MV-4-11 (cell line): ENCODE measurements around the gene RSBN1L.
"Not testable (repeated sequence)": the region's sequence is repeated elsewhere in the genome, so short reads cannot be mapped to it uniquely, and the experiment has no call there.

Experiments used
- DNase-seq: peaks from one replicate; lab custom pipeline; 2025; lab: John Stamatoyannopoulos, UW

The RSBN1L gene

GRCh38 chr7:77696057-77696642 is at the start of gene RSBN1L:
Gene RSBN1L, plus strand, starts transcription at chr7:77696459. Its CDS starts 11 bp downstream, at chr7:77696470.
- peak; percentile 97 for DNase-seq

GRCh38 chr7:77648742-77649338 is 47.4 kb upstream of the RSBN1L start:
- DNase-seq = no peak

DNA sequence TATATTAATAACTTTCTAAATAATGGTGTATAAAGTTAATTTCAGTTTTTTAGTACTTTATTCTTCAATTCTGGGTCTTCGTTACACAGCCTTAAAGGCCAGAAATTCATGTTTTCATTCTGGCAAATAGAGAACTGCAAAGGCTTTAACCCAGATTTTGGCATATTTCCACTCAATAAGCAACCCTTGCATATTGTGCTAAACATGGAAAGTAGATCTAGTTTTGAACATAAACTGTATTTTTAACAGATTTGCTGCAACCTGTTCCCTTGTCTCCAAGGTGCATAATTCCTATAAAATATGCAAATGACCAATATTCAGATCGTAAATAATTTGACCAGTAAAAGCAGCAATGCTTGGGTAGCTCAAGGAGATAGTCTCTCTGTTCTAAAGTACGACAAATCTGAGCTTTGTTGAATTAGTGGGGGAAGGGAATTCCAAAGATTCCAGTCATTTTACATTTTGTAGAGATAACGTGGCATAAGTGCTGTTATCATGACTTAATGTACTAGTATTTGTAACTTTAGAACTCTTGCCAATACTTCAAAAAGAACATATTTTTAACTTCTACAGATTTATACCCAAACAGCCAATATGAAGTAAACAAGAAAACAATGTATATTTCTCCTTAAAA is 46.4 kb upstream of the RSBN1L start:
- no peak for DNase-seq

DNA sequence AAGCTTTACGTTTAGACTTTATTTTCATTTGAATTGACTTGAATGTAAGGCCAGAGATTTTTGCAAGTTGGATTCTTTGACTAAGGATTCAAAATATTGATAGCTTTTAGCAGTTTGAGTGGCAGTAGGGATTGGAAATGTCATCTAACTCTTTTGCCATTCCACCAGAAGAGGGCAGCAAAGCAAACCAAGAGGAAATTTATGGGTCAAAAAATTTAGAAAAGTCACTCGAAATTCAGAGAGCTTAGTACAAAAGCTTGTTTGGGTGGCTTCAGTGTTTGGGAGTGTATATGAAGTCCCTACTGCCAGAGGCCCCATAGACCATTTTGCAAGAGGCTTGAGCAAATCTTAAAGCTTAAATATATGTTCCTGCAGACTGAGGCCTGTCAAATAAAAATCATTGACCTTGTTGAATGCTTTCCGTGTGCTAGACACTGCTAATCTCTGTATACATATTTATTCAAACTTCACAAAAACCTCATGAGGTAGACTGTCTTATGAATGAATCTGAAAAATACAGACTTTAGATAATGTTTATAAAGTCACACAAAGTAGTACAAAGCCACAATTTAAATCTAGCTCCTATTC is 44.6 kb upstream of the RSBN1L start:
- DNase-seq = peak; percentile 38

DNA sequence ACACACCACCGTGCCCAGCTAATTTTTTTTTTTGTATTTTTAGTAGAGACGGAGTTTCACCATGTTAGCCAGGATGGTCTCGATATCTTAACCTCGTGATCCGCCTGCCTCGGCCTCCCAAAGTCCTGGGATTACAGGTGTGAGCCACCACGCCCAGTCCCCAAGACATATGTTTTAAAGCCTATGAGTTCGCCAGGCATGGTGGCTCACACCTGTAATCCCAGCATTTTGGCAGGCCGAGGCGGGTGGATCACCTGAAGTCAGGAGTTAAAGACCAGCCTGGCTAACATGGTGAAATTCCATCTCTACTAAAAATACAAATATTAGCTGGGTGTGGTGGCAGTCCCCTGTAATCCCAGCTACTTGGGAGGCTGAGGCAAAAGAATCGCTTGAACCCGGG is 43.4 kb upstream of the RSBN1L start:
- not testable (repeated sequence) for DNase-seq

DNA sequence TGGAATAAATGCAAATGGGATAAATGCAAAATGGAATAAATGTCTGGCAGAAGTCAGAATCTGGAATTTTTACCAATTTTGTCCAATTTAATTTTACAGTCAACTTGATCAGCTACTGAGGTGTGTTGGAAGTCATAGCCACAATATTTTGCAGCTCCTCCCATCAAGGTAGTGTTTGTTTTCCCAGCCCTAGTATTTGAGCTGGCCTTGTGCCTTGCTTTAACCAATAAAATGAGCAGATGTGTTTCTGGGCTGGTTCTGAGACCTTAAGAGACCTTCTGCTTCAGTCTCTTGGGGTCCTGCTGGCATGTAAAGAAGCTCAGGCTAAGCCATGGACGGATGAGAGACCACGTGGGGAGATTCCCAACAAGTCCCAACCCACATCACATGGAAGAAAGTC is 42.7 kb upstream of the RSBN1L start:
- no peak for DNase-seq

DNA sequence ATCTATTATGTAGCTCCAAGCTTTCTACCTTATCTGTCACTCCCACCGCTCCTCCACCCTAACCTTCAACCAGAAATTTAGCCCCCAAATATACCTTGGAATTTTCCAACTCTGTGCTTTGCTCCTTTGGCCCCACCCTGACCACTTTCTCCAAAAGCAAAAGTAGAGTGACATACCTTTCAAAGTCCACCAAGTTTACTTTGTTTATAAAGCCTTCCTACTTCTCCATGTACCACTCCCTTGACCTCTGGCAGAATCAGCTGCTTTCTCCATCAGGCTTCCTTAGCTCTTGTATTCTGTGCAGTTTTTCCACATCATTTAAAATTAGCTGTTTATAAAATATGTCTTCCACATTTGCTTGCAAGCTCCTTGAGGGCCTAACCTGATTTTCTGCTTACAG is 40.9 kb upstream of the RSBN1L start:
- no peak for DNase-seq

- DNase-seq = no peak
These were observed 40.3 kb upstream of the RSBN1L start for GRCh38 chr7:77655836-77656455.

DNA sequence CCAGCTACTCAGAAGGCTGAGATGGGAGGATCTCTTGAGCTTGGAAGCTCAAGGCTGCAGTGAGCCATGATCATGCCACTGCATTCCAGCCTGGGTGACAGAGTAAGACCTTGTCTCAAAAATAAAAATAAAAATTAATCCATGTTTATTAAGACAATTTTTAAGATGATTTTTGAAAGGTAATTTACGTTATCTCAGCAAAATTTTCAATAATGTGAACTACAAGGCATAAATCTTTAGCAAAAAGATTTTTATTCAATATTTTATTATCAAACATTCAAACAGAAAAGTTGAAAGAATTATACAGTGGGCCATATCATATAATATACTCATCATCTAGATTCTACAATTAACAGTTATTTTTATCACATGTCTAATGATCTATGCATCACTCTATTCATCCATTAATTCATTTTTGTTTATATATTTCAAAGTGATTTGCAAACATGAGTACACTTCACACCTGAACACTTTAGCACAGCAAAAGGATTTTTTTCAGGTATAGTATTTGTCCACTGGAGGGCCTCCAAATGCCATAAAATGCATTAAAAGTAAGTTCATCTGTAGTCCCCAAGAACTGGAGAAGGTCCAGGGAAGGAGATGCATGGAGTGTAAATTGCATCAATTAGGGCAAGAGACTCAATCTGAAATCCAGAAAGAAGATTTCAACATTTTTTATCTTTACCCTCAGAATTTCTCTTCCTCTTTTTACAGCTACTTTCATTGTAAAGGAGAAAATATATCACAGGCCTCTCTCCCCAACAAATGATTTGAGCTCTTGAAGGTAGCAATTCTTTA is 38.6 kb upstream of the RSBN1L start:
- DNase-seq = peak; percentile 93

DNA sequence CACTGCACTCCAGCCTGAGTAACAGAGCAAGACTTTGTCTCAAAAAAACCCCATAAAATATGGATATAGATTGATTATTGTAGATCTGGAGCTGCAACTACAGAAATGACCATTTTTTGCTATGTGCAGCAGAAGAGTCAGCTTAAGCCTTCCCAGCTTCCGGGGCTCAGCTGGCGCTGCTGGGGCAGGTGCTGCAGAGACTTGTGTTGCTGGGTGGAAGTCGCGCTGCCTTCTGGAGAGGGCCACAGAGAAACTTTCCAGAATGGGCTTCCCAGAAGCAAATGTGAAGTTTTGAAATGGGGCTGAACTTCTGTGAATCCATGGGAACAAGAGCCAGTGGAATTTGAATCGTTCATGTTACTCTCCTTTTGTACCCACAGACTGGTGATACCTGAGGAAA is 37.3 kb upstream of the RSBN1L start:
- no peak for DNase-seq

DNA sequence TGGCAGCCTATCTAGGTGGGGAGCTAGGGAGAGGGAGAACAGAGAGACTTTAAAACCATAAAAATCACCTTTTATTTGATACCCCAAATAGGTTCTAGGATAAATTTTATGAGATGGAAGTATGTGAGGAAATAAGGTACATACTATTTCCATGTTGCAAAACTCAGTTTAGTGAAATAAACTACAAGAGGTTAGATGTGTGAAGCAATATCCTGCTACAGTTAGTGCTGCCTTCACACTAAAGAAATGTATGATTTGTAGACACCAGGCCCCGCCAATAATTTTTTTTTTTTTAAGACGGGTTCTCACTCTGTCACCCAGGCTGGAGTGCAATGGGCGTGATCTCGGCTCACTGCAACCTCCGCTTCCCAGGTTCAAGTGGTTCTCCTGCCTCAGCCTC is 34.4 kb upstream of the RSBN1L start:
- peak; percentile 70 for DNase-seq

GRCh38 chr7:77662869-77663268 is 33.4 kb upstream of the RSBN1L start:
- no peak for DNase-seq

- no peak for DNase-seq
These were observed 31.5 kb upstream of the RSBN1L start for GRCh38 chr7:77664715-77665114.

DNA sequence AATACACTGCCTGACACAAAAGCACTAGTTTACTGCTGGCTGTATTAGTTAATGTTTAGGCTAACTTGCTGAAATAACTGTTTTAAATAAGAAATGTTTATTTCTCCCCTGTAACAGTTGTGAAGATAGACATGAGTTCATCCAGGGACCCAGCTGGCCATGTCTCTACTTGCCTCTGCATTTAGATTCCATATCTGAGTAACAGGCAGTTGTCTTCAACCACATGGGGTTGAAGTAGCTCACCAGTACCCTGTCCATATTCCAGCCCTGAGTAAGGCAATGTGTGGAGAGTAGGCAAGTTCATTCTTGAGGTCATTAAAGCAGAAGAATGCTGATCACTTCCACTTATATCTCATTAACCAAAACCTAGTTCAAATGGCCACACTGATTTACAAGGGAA is 31.1 kb upstream of the RSBN1L start:
- DNase-seq = no peak

GRCh38 chr7:77667459-77668086 is 28.7 kb upstream of the RSBN1L start:
- no peak for DNase-seq

DNA sequence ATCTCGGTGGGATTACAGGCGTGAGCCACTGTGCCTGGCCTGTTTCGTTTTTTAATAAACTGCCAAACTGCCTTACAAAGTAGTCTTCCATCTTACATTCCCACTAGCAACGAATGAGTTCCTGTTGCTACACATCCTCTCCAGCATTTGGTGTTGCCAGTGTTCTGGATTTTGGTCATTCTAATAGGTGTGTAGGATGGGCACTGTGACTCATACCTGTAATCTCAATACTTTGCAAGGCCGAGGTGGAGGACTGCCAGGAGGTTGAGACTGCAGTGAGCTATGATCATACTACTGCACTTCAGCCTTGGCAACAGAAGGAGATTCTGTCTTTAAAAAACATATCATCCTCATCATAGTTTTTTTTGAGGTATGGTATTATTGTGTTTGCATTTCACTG is 21.4 kb upstream of the RSBN1L start:
- DNase-seq = no peak

GRCh38 chr7:77679608-77680007 is 16.7 kb upstream of the RSBN1L start:
- DNase-seq = no peak

DNA sequence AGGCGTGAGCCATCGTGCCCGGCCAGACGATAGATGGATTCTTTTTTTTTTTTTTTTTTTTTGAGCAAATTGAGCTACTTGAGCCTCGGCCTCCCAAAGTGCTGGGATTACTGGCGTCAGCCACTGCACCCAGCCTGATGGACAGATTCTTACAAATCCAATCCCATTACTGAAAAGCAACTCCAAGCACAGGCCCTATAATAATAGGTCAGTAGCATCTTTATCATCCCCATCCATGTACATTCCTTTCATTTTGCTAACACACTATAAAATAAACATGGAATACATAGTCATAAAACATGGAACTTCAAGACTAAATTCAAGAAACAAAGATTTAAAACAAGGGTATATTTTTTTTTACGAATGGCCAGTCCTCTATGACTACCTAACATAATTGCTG is 16.0 kb upstream of the RSBN1L start:
- DNase-seq = no peak

- DNase-seq = no peak
These were observed 12.2 kb upstream of the RSBN1L start for GRCh38 chr7:77684030-77684429.

GRCh38 chr7:77685233-77685632 is 11.0 kb upstream of the RSBN1L start:
- peak; percentile 66 for DNase-seq

DNA sequence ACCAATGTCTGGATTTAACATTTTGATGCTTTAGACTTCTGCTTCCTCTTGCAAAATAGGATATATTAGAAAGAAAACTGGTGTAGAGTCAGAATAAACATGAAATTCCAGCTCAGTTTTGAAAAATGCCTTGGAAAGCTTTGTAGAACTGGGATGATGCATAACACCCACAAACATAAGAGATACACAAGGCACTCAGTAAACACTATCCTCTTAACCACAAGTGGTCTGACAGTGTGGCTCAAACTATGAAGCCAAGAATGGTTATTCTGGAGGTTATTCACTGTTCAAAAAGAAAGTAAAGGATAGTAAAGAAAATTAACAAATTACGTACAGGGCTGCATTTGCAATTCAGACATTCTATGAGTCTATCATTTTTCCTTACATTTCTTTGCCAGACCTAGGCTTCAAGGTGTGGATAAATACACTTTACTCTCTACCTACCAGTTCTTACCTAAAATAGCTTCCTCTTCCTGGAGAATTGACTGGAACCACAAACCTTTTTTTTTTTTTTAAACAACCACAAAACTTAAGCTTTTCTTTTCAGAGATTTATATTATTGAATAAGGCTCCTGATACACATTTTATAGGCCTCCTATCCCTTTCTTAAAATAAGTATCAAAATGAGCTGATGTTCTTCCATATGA is 9.0 kb upstream of the RSBN1L start:
- DNase-seq = no peak
